Activated T-cell treated with anti-CD3 and anti-CD28 coated beads, Interleukin-2, amount 50 U/mL, for 72 hours (primary cell): ENCODE data around the gene LBX2. TPM values are rescaled to one million over a fixed set of nuclear protein-coding genes. Genes with fewer than 3 reads are reported as not detected.
A peak's percentile ranks its signal among the peaks of the same experiment; 100 is the strongest.
"Not testable (repeated sequence)": the region's sequence is repeated elsewhere in the genome, so short reads cannot be mapped to it uniquely, and the experiment has no call there.

Experiments used
- ATAC-seq, 2 donors: fragments of 150-1000 bp; cut with Tn5 transposase; replicated peaks in 1 of 2; 2 replicates each; pipeline ENCODE4 v1.10.0; 2021; ENCODE audit warnings: moderate library complexity in 2 of 2, mild to moderate bottlenecking in 1 of 2
- DNase-seq, 2 donors: peaks; one replicate each; pipeline ENCODE4 v3.0.0; 2021 to 2022; ENCODE audit warnings: mixed read lengths in 1 of 2
- H3K27ac Mint-ChIP-seq: one replicate; pipeline ENCODE4 v1.8.0; 2022; ENCODE audit warnings: mild to moderate bottlenecking, moderate library complexity, mixed read lengths
- H3K27me3 Mint-ChIP-seq: one replicate; pipeline ENCODE4 v1.8.0; 2022; ENCODE audit warnings: low read depth, mixed read lengths
- H3K36me3 Mint-ChIP-seq, 2 donors: one replicate each; pipeline ENCODE4 v1.8.0; 2022; ENCODE audit warnings: mixed read lengths in 2 of 2, mild to moderate bottlenecking in 1 of 2; ENCODE audit not compliant: insufficient read depth in 2 of 2
- H3K4me1 Mint-ChIP-seq: one replicate; pipeline ENCODE4 v1.8.0; 2022; ENCODE audit warnings: low read depth, mixed read lengths
- H3K4me3 Mint-ChIP-seq, 2 donors: one replicate each; pipeline ENCODE4 v1.8.0; 2022; ENCODE audit warnings: mild to moderate bottlenecking in 2 of 2, mixed read lengths in 2 of 2, moderate library complexity in 2 of 2
- H3K9me3 Mint-ChIP-seq, 2 donors: one replicate each; pipeline ENCODE4 v1.8.0; 2022; ENCODE audit warnings: mixed read lengths in 2 of 2
- total RNA-seq, 2 donors: library from RNA; stranded (reverse); gene quantifications; one replicate each; pipeline ENCODE4 v1.2.3, GENCODE V29; 2022

Gene LBX2
- total RNA-seq, 2 donors from 2014 or later: 1.2 TPM

DNA sequence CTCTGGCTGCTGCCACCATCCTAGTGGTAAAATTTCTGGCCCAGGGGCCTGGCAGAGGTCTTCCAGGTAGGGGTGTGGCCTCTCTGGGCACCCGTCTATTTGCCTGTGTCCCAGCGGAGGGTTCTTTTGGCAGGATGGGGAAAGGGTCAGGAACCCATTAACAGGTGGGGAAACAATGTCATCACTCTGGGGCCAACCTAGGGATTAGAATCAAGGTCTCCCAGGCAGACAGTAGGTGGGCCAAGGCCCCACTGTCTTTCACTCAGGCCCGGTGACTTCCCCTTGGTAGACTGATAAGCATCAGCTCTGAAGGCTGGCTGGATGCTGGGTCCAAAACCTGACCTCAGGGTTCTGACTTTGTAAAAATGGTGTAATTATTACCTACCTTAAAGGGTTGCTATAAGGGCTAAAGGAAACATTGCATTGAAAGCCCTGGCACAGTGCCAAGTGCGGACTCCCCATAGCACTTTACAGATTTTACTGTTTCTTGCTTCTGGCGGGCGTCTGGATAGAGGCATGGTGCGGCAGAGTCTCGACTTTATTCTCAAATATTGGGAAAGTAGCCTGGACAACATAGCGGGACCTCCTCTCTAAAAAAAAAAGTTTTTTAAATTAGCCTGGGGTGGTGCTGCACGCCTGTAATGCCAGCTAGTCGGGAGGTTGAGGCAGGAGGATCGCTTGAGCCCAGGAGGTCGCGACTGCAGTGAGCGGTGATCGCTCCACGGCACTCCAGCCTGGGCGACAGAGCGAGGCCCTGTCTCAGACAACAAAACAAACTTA lies 2.2 kb downstream of the LBX2 start:
- Mint-ChIP-seq H3K36me3 (peaks cover 2 to 3% of the 10 kb centered on the region in 2 donors), H3K4me1 (peaks cover 28% of the 10 kb centered on the region), H3K9me3 (no peaks in the 10 kb centered on the region), H3K27me3 (peaks cover 46% of the 10 kb centered on the region), H3K4me3 (peak overlapping the region; percentile 83 to 93), H3K27ac (no peak overlapping the region)
- ATAC-seq (no peak), DNase-seq (no peak)

DNA sequence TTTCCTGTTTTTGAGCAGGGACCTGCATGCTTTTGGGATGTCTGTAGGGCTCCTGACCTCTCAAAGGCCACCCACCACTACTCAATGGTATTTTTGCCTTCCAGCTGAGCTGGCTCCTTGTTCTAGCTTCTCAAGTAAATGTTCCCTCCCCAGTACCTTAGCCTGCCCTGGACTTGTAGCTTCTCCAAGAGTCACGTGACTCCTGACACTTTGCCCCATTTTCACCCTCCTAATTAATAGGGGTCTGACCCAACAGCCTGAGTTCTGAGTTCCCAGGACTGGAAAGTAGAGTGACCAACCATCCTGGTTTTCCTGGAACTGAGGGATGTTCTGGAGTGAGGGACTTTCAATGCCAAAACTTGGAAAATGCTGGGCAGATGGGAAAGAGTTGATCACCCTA lies 4.0 kb downstream of the LBX2 start:
- no peak overlapping the region for H3K27ac Mint-ChIP-seq
- peaks cover 2 to 5% of the 10 kb centered on the region in 2 donors for H3K36me3 Mint-ChIP-seq
- DNase-seq (no peak), ATAC-seq (no peak)
- peaks cover 21% of the 10 kb centered on the region for H3K4me1 Mint-ChIP-seq
- no peaks in the 10 kb centered on the region for H3K9me3 Mint-ChIP-seq
- peaks cover 29% of the 10 kb centered on the region for H3K27me3 Mint-ChIP-seq
- H3K4me3 Mint-ChIP-seq: no peak overlapping the region

DNA sequence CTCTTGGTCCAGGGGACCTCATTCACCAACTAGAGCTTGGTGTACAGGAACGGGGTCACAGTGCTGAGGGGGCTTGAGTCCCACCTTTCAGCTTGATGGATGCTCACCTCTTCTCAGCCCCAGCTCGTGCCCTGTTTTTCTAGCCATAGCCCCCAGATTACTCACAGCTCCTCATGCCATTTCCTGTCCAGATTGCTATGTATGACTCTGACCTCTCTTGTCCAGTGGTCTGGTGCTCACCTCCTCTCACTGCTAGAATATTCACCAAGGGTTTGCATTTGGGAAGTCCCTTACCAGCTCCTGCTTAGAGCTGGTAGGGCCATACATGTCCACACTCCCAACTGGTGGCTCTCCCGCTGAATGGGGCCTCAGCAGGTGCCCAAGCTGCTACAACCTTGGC lies 5.9 kb downstream of the LBX2 start:
- peaks cover 2 to 8% of the 10 kb centered on the region in 2 donors for H3K36me3 Mint-ChIP-seq
- ATAC-seq: no peak
- H3K4me3 Mint-ChIP-seq: no peak overlapping the region
- DNase-seq: no peak
- no peak overlapping the region for H3K27ac Mint-ChIP-seq
- H3K9me3 Mint-ChIP-seq: no peaks in the 10 kb centered on the region
- H3K4me1 Mint-ChIP-seq: peaks cover 13% of the 10 kb centered on the region
- H3K27me3 Mint-ChIP-seq: peaks cover 13% of the 10 kb centered on the region

DNA sequence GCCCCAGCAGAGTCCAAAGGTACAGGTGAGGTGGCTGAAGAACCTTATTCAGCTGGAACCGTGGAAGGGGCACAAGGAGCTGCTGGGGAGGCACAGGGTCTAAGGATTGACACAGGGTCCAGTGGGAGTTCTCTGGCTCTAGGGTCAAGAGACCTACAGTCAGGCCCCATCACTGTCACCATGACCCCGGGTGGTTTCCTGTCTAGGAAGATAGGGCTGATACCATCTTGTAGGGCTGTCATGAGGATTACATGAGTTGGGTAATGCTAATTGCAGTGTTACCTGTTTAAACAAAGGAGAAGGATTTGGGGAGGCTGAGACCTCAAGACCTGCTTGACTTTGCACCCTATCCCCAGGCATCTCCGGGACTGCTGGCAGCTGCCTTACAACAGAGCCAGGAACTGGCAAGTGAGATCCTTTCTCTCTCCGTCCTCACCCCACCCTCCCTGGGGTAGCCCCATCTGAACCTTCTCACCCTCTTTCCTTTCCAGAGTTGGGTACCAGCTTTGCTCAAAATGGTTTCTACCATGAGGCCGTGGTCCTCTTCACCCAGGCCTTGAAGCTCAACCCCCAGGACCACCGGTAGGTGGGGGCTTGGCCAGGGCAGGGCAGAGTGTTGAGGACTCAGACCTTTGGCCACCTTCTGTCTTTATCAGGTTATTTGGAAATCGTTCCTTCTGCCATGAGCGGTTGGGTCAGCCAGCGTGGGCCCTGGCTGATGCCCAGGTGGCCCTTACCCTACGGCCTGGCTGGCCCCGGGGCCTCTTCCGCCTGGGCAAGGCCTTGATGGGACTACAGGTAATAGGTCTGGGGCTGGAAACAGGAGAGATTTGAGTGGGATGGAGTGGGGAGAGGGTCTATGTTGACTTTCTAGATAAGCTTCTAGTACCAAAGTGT lies 7.5 kb downstream of the LBX2 start:
- DNase-seq: no peak
- no peaks in the 10 kb centered on the region for H3K4me1 Mint-ChIP-seq

DNA sequence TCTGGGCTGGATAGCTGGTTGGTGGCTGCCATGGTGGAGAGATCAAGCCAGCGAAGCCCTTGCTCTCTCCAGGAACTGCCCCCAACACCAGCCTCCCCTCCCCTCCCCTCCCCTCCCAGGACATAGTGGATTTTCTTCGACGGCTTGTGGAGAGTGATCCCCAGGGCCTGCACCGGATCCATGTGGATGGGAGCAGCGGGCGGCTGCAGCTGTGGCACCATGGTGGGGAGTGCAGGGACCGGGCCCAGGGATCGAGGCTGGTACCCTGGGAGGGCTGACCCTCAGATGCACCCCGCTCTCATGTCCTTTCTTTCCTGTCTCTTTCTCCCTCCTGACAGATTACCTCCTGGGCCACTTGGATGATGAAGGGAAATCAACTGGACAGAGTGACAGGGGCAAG lies 9.5 kb downstream of the LBX2 start:
- Mint-ChIP-seq H3K4me3 (no peak overlapping the region), H3K36me3 (peaks cover 4 to 12% of the 10 kb centered on the region in 2 donors), H3K9me3 (no peaks in the 10 kb centered on the region), H3K27me3 (no peaks in the 10 kb centered on the region), H3K27ac (no peak overlapping the region), H3K4me1 (peaks cover 4% of the 10 kb centered on the region)
- DNase-seq (no peak), ATAC-seq (no peak)

More for the DNA sequence above, 7.5 kb downstream of the LBX2 start:
- H3K27ac Mint-ChIP-seq: no peak overlapping the region
- no peak for ATAC-seq
- peaks cover 2 to 5% of the 10 kb centered on the region in 2 donors for H3K36me3 Mint-ChIP-seq
- no peaks in the 10 kb centered on the region for H3K9me3 Mint-ChIP-seq
- H3K4me3 Mint-ChIP-seq: no peak overlapping the region
- H3K27me3 Mint-ChIP-seq: no peaks in the 10 kb centered on the region

DNA sequence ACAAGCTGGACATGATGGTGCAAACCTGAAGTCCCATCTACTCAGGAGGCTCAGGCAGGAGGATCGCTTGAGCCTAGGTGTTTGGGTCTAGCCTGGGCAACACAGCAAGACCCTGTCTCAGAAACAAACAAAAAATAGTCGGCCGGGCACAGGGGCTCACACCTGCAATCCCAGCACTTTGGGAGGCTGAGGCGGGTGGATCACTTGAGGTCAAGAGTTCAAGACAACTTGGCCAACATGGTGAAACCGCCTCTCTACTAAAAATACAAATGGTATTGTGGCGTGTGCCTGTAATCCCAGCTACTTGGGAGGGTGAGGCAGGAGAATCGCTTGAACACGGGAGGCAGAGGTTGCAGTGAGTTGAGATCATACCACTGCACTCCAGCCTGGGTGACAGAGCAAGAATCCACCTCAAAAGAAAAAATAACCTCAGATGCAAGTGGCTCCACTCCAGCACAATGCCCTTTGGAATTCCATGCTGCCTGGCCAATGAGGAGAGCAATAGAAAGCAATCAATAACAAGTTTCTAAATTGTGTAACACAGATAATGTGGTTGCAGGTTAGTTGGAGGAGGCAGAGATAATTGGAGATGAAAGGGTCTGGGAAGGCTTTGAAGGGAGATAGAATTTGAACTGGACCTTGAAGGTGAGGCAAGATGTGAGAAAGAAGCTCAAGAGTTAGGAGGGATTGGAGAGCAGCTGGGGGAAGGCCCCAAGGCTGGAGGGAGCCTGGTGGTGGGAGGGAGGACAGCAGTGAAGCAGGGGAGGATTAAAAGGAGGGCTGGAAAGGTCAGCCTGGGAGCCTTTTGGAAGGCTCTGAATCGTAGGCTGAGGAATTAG lies 10.5 kb downstream of the LBX2 start:
- H3K4me3 Mint-ChIP-seq: no peak overlapping the region

DNA sequence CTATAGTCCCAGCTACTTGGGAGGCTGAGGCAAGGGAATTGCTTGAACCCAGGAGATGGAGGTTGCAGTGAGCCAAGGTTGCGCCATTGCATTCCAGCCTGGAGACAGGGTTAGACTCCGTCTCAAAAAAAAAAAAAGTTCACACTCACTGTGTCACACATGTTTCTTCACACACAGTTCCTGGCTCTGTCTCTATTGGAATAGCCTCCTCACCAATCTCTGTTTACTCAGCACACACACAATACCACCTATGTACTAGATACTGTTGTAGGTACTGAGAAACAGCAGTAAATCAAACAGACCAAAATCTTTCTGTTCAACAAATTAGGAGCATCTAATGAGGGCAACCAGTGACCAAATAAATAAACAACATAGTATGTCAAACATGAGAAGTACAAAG lies 13.3 kb downstream of the LBX2 start:
- Mint-ChIP-seq H3K36me3 (peaks cover 2 to 17% of the 10 kb centered on the region in 2 donors), H3K27ac (no peak overlapping the region), H3K4me1 (peaks cover 21% of the 10 kb centered on the region), H3K9me3 (no peaks in the 10 kb centered on the region), H3K27me3 (no peaks in the 10 kb centered on the region), H3K4me3 (no peak overlapping the region)
- DNase-seq: no peak
- no peak for ATAC-seq

More for the DNA sequence above, 10.5 kb downstream of the LBX2 start:
- H3K27ac Mint-ChIP-seq: peak overlapping the region; percentile 6
- H3K4me1 Mint-ChIP-seq: peaks cover 11% of the 10 kb centered on the region
- H3K36me3 Mint-ChIP-seq: peaks cover 4 to 12% of the 10 kb centered on the region in 2 donors
- no peak for DNase-seq
- H3K9me3 Mint-ChIP-seq: no peaks in the 10 kb centered on the region
- no peaks in the 10 kb centered on the region for H3K27me3 Mint-ChIP-seq
- ATAC-seq: no peak

DNA sequence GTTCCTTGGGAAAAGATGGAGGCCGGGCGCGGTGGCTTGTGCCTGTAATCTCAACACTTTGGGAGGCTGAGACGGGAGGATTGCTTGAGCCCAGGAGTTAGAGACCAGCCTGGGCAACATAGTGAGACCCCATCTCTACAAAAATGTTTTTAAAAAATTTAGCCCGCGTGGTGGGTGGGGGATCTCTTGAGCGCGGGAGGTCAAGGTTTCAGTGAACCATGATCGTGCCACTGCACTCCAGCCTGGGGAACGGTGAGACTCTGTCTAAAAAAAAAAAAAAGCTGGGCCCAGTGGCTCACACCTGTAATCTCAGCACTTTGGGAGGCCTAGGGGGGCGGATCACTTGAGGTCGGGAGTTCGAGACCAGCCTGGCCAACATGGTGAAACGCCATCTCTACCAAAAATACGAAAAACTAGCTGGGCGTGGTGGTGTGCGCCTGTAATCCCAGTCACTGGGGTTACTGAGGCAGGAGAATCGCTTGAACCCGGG lies 15.7 kb downstream of the LBX2 start:
- not testable (repeated sequence) for H3K27me3 Mint-ChIP-seq, ATAC-seq, DNase-seq, H3K9me3 Mint-ChIP-seq
- Mint-ChIP-seq H3K36me3 (peaks cover 2 to 26% of the 10 kb centered on the region in 2 donors), H3K4me1 (peaks cover 44% of the 10 kb centered on the region), H3K27ac (peak overlapping the region; percentile 97), H3K4me3 (peak overlapping the region; percentile 92 to 96)

DNA sequence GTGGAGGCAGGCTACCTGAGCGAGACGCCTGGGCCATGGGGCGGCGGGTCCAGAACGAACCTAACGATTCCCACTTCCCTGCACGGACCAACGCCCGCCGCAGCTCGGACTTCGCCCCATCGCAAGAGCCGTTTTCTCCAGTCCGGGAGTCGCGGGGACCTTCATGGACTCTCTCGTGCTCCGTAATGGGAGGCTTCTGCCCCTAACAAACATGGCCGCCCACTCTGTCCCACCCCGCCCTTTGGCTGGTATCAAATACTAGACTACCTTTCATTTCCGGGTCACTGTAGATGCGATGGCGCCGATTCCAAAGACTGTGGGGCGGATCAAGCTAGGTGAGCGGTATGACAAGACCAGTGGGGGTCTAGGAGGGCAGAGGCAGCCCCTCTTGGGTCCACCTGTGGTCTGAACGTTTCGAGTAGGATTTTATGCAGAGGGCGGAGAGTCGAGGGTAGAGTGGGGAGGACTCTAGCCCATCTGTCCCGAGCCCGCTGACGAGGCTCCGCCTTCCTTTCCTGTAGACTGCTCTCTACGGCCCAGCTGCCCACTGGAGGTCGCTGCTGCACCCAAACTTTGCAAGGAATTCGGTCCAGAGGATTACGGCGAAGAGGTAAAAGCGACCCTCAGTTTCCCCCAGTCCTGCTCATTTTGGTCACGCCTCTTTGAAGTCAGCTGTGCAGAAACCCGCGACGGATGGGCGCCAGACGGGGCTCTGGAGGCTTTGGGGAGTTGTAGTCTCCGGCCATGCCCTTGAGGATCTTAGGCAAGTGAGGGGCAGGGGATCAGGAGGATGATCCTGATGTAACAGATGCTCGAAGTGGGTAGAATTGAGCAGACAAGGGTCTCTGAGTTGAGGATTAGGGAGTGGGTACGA lies 16.4 kb downstream of the LBX2 start, which contains the start of the genes CCDC142 and TTC31:
CCDC142 (minus strand) TSS at position 198 of the 874 bp plus-strand sequence; CDS start at position 37, 161 bp downstream.
TTC31 (plus strand) TSS at position 281 of the 874 bp plus-strand sequence; CDS start at position 296, 15 bp downstream.
- Mint-ChIP-seq H3K27ac (peak within 1 kb of the TSS; percentile 97), H3K4me3 (peak within 1 kb of the TSS; percentile 92 to 96), H3K9me3 (no peaks in the 10 kb centered on the region), H3K36me3 (peaks cover 2 to 26% of the 10 kb centered on the region in 2 donors), H3K4me1 (peaks cover 44% of the 10 kb centered on the region), H3K27me3 (no peaks in the 10 kb centered on the region)
- ATAC-seq (peak; percentile 93 to 94), DNase-seq (peak; percentile 93 to 96)

DNA sequence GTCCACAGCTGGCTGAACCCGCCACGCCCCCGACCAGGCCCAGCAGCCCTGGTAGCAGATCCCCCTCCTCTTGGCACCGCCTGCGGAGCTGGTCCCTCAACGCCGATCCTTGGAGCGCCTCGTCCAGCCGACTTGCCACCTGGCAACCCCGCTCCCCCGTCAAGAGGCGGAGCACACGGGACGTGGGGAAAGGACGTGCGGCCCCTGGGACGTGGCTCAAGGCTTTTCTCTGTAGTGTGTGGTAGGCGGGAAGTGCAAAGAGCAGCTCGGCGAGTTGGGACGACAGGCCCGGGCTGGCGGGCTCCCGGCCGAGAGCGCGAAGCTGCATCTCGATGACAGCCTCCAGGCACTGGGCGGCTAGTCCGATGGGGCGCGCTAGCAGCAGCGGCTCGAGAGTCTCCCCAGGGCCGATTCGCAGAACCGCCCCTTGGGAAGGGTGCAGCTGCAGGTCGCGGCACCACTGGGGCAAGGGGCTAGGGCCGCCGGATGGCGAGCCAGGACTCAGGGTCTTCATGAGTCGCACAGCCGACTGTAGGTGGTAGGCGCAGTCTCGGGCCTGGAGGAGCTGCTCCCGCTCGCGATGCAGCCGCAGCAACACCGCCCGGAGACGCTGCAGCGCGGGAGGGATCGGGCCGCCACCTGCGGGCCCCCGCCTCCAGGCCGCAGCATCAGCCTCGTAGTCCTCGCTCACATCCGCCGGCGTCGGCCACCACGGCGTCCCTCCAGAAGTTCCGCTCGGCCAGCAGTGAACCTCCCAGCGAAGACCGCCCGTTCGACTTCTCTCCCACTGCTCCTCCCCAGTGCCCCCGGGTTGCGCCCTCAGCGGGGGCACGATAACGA lies 17.2 kb downstream of the LBX2 start:
- peaks cover 2 to 26% of the 10 kb centered on the region in 2 donors for H3K36me3 Mint-ChIP-seq
- H3K9me3 Mint-ChIP-seq: no peaks in the 10 kb centered on the region
- H3K4me3 Mint-ChIP-seq: peak overlapping the region; percentile 92 to 96
- H3K4me1 Mint-ChIP-seq: peaks cover 44% of the 10 kb centered on the region
- peak; percentile 73 to 74 for DNase-seq
- peak; percentile 65 for ATAC-seq
- peak overlapping the region; percentile 97 for H3K27ac Mint-ChIP-seq
- no peaks in the 10 kb centered on the region for H3K27me3 Mint-ChIP-seq

DNA sequence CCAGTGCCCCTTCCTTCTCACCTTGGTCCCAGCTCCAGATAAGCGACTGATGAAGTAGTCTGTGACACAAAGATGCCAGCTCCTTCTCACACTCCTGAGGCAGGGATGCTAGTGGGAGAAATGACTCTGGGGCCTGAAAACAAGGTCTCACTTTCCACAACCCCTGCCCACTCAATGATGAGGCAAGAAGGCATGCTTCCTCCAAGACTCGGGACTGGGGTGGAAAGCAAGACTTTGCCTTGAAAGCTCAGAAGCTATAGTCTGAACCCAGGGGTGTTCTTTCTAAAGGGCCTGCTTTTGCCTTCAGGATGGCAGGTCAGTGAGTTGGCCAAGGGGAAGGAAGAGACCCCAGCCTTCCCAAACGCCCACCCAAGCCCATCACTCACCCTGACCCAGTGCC lies 18.0 kb downstream of the LBX2 start:
- Mint-ChIP-seq H3K4me3 (peak overlapping the region; percentile 92 to 96), H3K27me3 (no peaks in the 10 kb centered on the region), H3K4me1 (peaks cover 44% of the 10 kb centered on the region), H3K36me3 (peaks cover 2 to 23% of the 10 kb centered on the region in 2 donors), H3K9me3 (no peaks in the 10 kb centered on the region), H3K27ac (no peak overlapping the region)
- ATAC-seq (no peak), DNase-seq (no peak)
